HCT116 (cell line): ENCODE data around the gene SQSTM1. TPM values are rescaled to one million over a fixed set of nuclear protein-coding genes. Genes with fewer than 3 reads are reported as not detected.

Experiments
- ATAC-seq: fragments of 200-7000 bp; cut with Tn5 transposase; 2 replicates; pipeline ENCODE4 v1.9.1; 2020; ENCODE audit warnings: mild to moderate bottlenecking, moderate library complexity
- BruUV-seq: library from RNA; stranded (reverse); fragments of 400-500 nt; replicated peaks from 2 replicates; lab custom pipeline; 2021; lab: Mats Ljungman, UMichigan
- CTCF ChIA-PET: fragments of 300-600 bp; sonication (Branson Sonifier 250); formaldehyde crosslinking; loops from one replicate; lab custom pipeline; 2021; ENCODE audit warnings: antibody characterized with exemption; lab: Charles Lee
- POLR2A ChIA-PET: fragments of 300-600, 350-600 bp; sonication (Branson Sonifier 250); formaldehyde crosslinking; loops from one replicate; lab custom pipeline; 2021; ENCODE audit warnings: antibody characterized with exemption; lab: Charles Lee
- RAD21 ChIA-PET, 2 experiments: fragments of 300-600 bp; sonication (Branson Sonifier 250); formaldehyde crosslinking; loops; one replicate each; lab custom pipeline; 2023; ENCODE audit warnings: low total read pairs in 2 of 2; ENCODE audit not compliant: uncharacterized antibody in 2 of 2, unreplicated experiment in 2 of 2, low non-redundant PET in 1 of 2; lab: Charles Lee
- DNase-seq: peaks from one replicate; pipeline ENCODE4 v3.0.0-alpha.2; 2010; ENCODE audit warnings: low read depth, low spot score
- H2AFZ ChIP-seq: fragments of 200-600 bp; shearing (Covaris generic), sonication (generic); 2 replicates; pipeline ENCODE4 v1.6.1; 2017; ENCODE audit warnings: low read depth, mixed run types, mixed read lengths, antibody characterized with exemption, low read length; ENCODE audit not compliant: poor library complexity, severe bottlenecking
- H3K27ac ChIP-seq: 2 replicates; pipeline ENCODE4 v1.5.1; 2012; ENCODE audit warnings: low read depth, low read length
- H3K27me3 ChIP-seq: fragments of 200-600 bp; sonication (generic); 2 replicates; pipeline ENCODE4 v1.6.1; 2016; ENCODE audit warnings: mixed run types, low read length, mixed read lengths; ENCODE audit not compliant: insufficient read depth
- H3K36me3 ChIP-seq, 2 experiments: fragments of 200-500 bp in 1 of 2; fragments of 200-600 bp in 1 of 2; sonication (Bioruptor generic) in 1 of 2; sonication (generic) in 1 of 2; 2 replicates each; pipeline versions ENCODE4 v1.5.1 to v1.6.1; 2014 to 2016; ENCODE audit warnings: low read length in 2 of 2, inconsistent platforms in 1 of 2, mixed read lengths in 1 of 2, mixed run types in 1 of 2; ENCODE audit not compliant: insufficient read depth in 2 of 2, control insufficient read depth in 1 of 2
- H3K4me1 ChIP-seq, 2 experiments: fragments of 200-600 bp in 1 of 2; sonication (generic) in 1 of 2; 2 replicates each; pipeline versions ENCODE4 v1.5.1 to v1.6.1; 2012 to 2017; ENCODE audit warnings: low read length in 2 of 2, inconsistent platforms in 1 of 2, mild to moderate bottlenecking in 1 of 2, mixed read lengths in 1 of 2, mixed run types in 1 of 2, moderate library complexity in 1 of 2; ENCODE audit not compliant: insufficient read depth in 2 of 2, control insufficient read depth in 1 of 2
- H3K4me2 ChIP-seq: fragments of 200-600 bp; sonication (generic); 2 replicates; pipeline ENCODE4 v1.6.1; 2017; ENCODE audit warnings: mixed run types, low read length, mixed read lengths
- H3K4me3 ChIP-seq, 2 experiments: fragments of 200-600 bp in 1 of 2; sonication (generic) in 1 of 2; replicated peaks in 1 of 2; 2 replicates each; pipeline ENCODE4 v1.5.1; 2011 to 2016; ENCODE audit warnings: low read length in 2 of 2, control low read depth in 1 of 2, low read depth in 1 of 2, mild to moderate bottlenecking in 1 of 2, mixed read lengths in 1 of 2, mixed run types in 1 of 2
- H3K79me2 ChIP-seq: fragments of 200-600 bp; sonication (generic); 2 replicates; pipeline ENCODE4 v1.6.1; 2017; ENCODE audit warnings: mild to moderate bottlenecking, mixed run types, low read length, moderate library complexity, mixed read lengths; ENCODE audit not compliant: insufficient read depth
- H3K9ac ChIP-seq: fragments of 200-600 bp; sonication (generic); 2 replicates; pipeline ENCODE4 v1.6.1; 2016; ENCODE audit warnings: low read length, mixed read lengths
- H3K9me2 ChIP-seq: fragments of 200-600 bp; sonication (generic), shearing (Covaris generic); 2 replicates; pipeline ENCODE4 v1.6.1; 2017; ENCODE audit warnings: mixed run types, mild to moderate bottlenecking, moderate library complexity; ENCODE audit not compliant: insufficient read depth
- H3K9me3 ChIP-seq, 2 experiments: fragments of 200-500 bp in 1 of 2; fragments of 200-600 bp in 1 of 2; sonication (Bioruptor generic) in 1 of 2; sonication (generic) in 1 of 2; 2 replicates each; pipeline ENCODE4 v1.6.1; 2014 to 2017; ENCODE audit warnings: low read length in 2 of 2, mixed read lengths in 2 of 2, inconsistent platforms in 1 of 2, low read depth in 1 of 2, mild to moderate bottlenecking in 1 of 2, mixed run types in 1 of 2, moderate library complexity in 1 of 2; ENCODE audit not compliant: control insufficient read depth in 1 of 2, insufficient read depth in 1 of 2
- H4K20me1 ChIP-seq: fragments of 200-600 bp; sonication (generic), shearing (Covaris generic); 2 replicates; pipeline ENCODE4 v1.6.1; 2017; ENCODE audit warnings: mixed run types, mild to moderate bottlenecking, moderate library complexity; ENCODE audit not compliant: insufficient read depth
- CBX3 ChIP-seq: IDR thresholded peaks from 2 replicates; pipeline ENCODE4 v1.6.1; 2012; ENCODE audit warnings: low read depth
- CEBPB ChIP-seq: IDR thresholded peaks from 2 replicates; pipeline ENCODE4 v1.6.1; 2012; ENCODE audit warnings: low read depth
- EZH2 ChIP-seq: fragments of 200-600 bp; sonication (generic); IDR thresholded peaks from 2 replicates; pipeline ENCODE4 v1.6.1; 2017; ENCODE audit warnings: antibody characterized with exemption, mixed run types
- EZH2phosphoT487 ChIP-seq: fragments of 200-600 bp; IDR thresholded peaks from 2 replicates; pipeline ENCODE4 v1.6.1; 2018; ENCODE audit warnings: antibody characterized with exemption, borderline replicate concordance
- POLR2AphosphoS5 ChIP-seq: IDR thresholded peaks from 2 replicates; pipeline ENCODE4 v1.6.1; 2011; ENCODE audit warnings: mild to moderate bottlenecking, low read depth, low read length, moderate library complexity
- RAD21 ChIP-seq: IDR thresholded peaks from 2 replicates; pipeline ENCODE4 v1.6.1; 2012; ENCODE audit warnings: low read depth, mild to moderate bottlenecking
- SIN3A ChIP-seq: IDR thresholded peaks from 2 replicates; pipeline ENCODE4 v1.6.1; 2012; ENCODE audit warnings: low read depth
- SP1 ChIP-seq: IDR thresholded peaks from 2 replicates; pipeline ENCODE4 v1.6.1; 2012; ENCODE audit warnings: low read depth
- ZNF274 ChIP-seq: fragments of 200-500 bp; sonication (Bioruptor generic); IDR thresholded peaks from 2 replicates; pipeline ENCODE4 v1.6.1; 2014; ENCODE audit warnings: mild to moderate bottlenecking, low read depth, low read length, inconsistent platforms
- intact Hi-C: fragments of 100-400 bp; cut with micrococcal nuclease; formaldehyde crosslinking; loops from 2 replicates; pipeline ENCODE4 v1.10.0; 2022
- total RNA-seq: library from RNA; stranded (reverse); gene quantifications from one replicate; pipeline ENCODE4 v1.2.1, GENCODE V29; 2021; ENCODE audit not compliant: unreplicated experiment
- TF ChIP-seq, protein P1 (sequence below): IDR thresholded peaks from 2 replicates; pipeline ENCODE4 v1.6.1; 2011; ENCODE audit warnings: mild to moderate bottlenecking, low read length, moderate library complexity; ENCODE audit not compliant: insufficient replicate concordance; ENCODE audit errors: extremely low read depth
- TF ChIP-seq, protein P2 (sequence below): IDR thresholded peaks from 2 replicates; pipeline ENCODE4 v1.6.1; 2012; ENCODE audit warnings: low read depth
- TF ChIP-seq, protein P3 (sequence below): IDR thresholded peaks from 2 replicates; pipeline ENCODE4 v1.6.1; 2012
- TF ChIP-seq, protein P4 (sequence below), 3 experiments: fragments of 200-600 bp in 1 of 3; sonication (generic) in 1 of 3; IDR thresholded peaks in 2 of 3; conservative IDR thresholded peaks in 1 of 3; 2 replicates each; pipeline ENCODE4 v1.5.1; 2012 to 2017; ENCODE audit warnings: low read depth in 2 of 3, low read length in 2 of 3, antibody characterized with exemption in 1 of 3, borderline replicate concordance in 1 of 3, control low read depth in 1 of 3, mild to moderate bottlenecking in 1 of 3, mixed read lengths in 1 of 3, mixed run types in 1 of 3, moderate library complexity in 1 of 3; ENCODE audit not compliant: insufficient read depth in 1 of 3
- TF ChIP-seq, protein P5 (sequence below): IDR thresholded peaks from 2 replicates; pipeline ENCODE4 v1.6.1; 2012

Gene SQSTM1
- total RNA-seq, 1 experiment from 2014 or later, result 299 TPM

DNA sequence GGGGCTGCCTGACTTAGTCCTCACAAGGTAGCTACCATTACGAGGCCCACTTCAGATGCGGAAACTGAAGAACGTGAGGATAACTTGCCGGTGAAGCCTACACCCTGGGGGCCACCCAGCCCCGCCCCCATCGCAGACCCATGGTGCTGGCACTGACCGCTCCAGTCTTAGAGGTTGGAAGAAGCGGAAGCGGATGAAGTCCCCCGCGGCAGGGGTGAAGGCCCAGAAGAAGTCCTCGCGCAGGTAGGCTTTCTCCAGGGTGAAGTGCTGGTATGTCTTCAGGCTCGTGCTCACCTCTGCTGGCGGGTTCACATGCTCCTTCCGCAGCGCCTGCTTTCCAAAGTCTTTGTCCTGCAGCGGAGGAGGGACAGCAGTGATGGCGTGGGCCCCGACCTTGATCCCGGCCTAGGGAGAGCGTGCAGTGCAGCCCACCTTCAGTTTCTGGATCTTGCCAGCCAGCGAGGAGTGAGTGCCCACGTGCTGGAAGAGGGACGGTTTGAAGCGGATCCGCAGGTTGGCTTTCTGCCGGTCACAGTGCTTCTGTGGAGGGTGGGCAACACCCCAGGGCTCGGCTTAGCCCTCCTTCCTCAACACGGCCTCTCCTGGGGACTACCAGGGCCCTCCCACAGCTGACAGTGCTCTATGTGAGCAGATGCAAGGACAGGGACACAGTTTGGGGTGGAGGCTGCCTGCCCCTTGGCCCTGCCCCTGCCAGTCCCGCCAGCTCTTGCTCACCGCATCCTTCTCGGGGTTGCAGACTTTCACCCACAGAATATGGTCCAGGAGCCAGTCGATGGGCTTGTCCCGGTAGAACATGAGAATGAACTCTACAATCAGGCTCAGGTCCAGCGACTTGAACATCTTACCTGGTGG lies 21.7 kb upstream of the SQSTM1 start (continued):
- TF ChIP-seq, protein P1, sequence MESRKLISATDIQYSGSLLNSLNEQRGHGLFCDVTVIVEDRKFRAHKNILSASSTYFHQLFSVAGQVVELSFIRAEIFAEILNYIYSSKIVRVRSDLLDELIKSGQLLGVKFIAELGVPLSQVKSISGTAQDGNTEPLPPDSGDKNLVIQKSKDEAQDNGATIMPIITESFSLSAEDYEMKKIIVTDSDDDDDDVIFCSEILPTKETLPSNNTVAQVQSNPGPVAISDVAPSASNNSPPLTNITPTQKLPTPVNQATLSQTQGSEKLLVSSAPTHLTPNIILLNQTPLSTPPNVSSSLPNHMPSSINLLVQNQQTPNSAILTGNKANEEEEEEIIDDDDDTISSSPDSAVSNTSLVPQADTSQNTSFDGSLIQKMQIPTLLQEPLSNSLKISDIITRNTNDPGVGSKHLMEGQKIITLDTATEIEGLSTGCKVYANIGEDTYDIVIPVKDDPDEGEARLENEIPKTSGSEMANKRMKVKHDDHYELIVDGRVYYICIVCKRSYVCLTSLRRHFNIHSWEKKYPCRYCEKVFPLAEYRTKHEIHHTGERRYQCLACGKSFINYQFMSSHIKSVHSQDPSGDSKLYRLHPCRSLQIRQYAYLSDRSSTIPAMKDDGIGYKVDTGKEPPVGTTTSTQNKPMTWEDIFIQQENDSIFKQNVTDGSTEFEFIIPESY, result no peak
- TF ChIP-seq EZH2, result no peak
- TF ChIP-seq, protein P2, sequence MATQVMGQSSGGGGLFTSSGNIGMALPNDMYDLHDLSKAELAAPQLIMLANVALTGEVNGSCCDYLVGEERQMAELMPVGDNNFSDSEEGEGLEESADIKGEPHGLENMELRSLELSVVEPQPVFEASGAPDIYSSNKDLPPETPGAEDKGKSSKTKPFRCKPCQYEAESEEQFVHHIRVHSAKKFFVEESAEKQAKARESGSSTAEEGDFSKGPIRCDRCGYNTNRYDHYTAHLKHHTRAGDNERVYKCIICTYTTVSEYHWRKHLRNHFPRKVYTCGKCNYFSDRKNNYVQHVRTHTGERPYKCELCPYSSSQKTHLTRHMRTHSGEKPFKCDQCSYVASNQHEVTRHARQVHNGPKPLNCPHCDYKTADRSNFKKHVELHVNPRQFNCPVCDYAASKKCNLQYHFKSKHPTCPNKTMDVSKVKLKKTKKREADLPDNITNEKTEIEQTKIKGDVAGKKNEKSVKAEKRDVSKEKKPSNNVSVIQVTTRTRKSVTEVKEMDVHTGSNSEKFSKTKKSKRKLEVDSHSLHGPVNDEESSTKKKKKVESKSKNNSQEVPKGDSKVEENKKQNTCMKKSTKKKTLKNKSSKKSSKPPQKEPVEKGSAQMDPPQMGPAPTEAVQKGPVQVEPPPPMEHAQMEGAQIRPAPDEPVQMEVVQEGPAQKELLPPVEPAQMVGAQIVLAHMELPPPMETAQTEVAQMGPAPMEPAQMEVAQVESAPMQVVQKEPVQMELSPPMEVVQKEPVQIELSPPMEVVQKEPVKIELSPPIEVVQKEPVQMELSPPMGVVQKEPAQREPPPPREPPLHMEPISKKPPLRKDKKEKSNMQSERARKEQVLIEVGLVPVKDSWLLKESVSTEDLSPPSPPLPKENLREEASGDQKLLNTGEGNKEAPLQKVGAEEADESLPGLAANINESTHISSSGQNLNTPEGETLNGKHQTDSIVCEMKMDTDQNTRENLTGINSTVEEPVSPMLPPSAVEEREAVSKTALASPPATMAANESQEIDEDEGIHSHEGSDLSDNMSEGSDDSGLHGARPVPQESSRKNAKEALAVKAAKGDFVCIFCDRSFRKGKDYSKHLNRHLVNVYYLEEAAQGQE, result no peak

DNA sequence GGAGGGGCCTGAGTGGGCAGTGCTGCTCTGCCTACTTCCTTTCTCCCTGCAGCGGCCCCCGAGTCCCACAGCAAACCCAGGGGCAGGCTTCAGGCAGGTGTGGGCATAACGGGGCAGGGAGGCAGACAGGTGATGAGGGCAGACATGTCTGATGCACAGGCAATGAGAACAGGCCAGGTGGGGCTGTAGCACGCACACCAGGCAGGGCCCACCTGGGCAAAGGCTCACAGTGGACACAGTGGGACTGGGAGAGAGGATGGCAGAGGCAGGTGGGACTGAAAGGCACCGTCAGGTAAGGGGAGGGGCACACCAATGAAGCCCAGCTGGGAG lies 21.1 kb upstream of the SQSTM1 start:
- peaks cover 31% of the 10 kb centered on the region for H3K79me2 ChIP-seq
- BruUV-seq, result no TSS peak
- TF ChIP-seq EZH2phosphoT487 (no peak), CBX3 (no peak), POLR2AphosphoS5 (no peak), CEBPB (no peak), ZNF274 (no peak), SIN3A (no peak), RAD21 (no peak), SP1 (no peak), EZH2 (no peak)
- TF ChIP-seq, protein P3, sequence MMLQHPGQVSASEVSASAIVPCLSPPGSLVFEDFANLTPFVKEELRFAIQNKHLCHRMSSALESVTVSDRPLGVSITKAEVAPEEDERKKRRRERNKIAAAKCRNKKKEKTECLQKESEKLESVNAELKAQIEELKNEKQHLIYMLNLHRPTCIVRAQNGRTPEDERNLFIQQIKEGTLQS, result no peak
- TF ChIP-seq, protein P4, sequence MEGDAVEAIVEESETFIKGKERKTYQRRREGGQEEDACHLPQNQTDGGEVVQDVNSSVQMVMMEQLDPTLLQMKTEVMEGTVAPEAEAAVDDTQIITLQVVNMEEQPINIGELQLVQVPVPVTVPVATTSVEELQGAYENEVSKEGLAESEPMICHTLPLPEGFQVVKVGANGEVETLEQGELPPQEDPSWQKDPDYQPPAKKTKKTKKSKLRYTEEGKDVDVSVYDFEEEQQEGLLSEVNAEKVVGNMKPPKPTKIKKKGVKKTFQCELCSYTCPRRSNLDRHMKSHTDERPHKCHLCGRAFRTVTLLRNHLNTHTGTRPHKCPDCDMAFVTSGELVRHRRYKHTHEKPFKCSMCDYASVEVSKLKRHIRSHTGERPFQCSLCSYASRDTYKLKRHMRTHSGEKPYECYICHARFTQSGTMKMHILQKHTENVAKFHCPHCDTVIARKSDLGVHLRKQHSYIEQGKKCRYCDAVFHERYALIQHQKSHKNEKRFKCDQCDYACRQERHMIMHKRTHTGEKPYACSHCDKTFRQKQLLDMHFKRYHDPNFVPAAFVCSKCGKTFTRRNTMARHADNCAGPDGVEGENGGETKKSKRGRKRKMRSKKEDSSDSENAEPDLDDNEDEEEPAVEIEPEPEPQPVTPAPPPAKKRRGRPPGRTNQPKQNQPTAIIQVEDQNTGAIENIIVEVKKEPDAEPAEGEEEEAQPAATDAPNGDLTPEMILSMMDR (IDR thresholded peaks at IDR 0.05 in 2 of 3, conservative IDR thresholded peaks at IDR 0.05 in 1 of 3; ENCODE audit: borderline replicate concordance in 1 of 3, insufficient read depth in 1 of 3, low read depth in 2 of 3, low read length in 2 of 3), result no peak
- TF ChIP-seq, protein P5, sequence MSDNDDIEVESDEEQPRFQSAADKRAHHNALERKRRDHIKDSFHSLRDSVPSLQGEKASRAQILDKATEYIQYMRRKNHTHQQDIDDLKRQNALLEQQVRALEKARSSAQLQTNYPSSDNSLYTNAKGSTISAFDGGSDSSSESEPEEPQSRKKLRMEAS, result no peak

More for the DNA sequence above, 21.1 kb upstream of the SQSTM1 start:
- H3K27ac ChIP-seq, result no peak overlapping the region
- DNase-seq, result no peak
- H3K27me3 ChIP-seq, result no peaks in the 10 kb centered on the region
- peaks cover 5 to 20% of the 10 kb centered on the region in 2 experiments; a peak in 1 of 4 replicates for H3K36me3 ChIP-seq
- ChIA-PET CTCF (no interaction called here), POLR2A (no interaction called here), RAD21 (no interaction called here)
- H3K4me2 ChIP-seq, result no peak overlapping the region
- H3K4me3 ChIP-seq, result no peak overlapping the region
- H3K4me1 ChIP-seq, result peaks cover 30 to 48% of the 10 kb centered on the region in 2 experiments
- H3K9ac ChIP-seq, result no peak overlapping the region
- H3K9me3 ChIP-seq, result no peaks in the 10 kb centered on the region
- no peak for ATAC-seq
- intact Hi-C loops, result no loop called here
- H3K9me2 ChIP-seq, result no peaks in the 10 kb centered on the region
- H2AFZ ChIP-seq, result no peak overlapping the region
- H4K20me1 ChIP-seq, result no peaks in the 10 kb centered on the region
